Urothelium cell line (cell line): ENCODE measurements around the gene ITPK1.

Experiments
- DNase-seq: peaks from one replicate; pipeline ENCODE4 v3.0.0; 2011; ENCODE audit warnings: low spot score, mixed read lengths
- FAIRE-seq: peaks from 2 replicates; lab custom pipeline; 2011; peaks lifted over from hg19 to GRCh38; lab: Jason Lieb, UNC

Gene ITPK1

GRCh38 chr14:92958373-92959188 is 157.1 kb downstream of the ITPK1 start:
- DNase-seq (no peak), FAIRE-seq (no peak)

- DNase-seq (no peak), FAIRE-seq (no peak)
These were observed 158.8 kb downstream of the ITPK1 start for GRCh38 chr14:92956961-92957360.

GRCh38 chr14:92955381-92955780 is 160.3 kb downstream of the ITPK1 start:
- DNase-seq (no peak), FAIRE-seq (no peak)

GRCh38 chr14:92954933-92955332 is 160.8 kb downstream of the ITPK1 start:
- no peak for DNase-seq
- no peak for FAIRE-seq

GRCh38 chr14:92953526-92953925 is 162.2 kb downstream of the ITPK1 start:
- DNase-seq, result no peak
- FAIRE-seq, result no peak

GRCh38 chr14:92952481-92953298 is 163.0 kb downstream of the ITPK1 start:
- FAIRE-seq (no peak), DNase-seq (no peak)

- FAIRE-seq (no peak), DNase-seq (peak; percentile 79)
These were observed 163.7 kb downstream of the ITPK1 start for GRCh38 chr14:92951912-92952471.

GRCh38 chr14:92951261-92951660 is 164.5 kb downstream of the ITPK1 start:
- DNase-seq (no peak), FAIRE-seq (no peak)

- FAIRE-seq, result no peak
- no peak for DNase-seq
These were observed 165.0 kb downstream of the ITPK1 start for GRCh38 chr14:92950773-92951172.

- FAIRE-seq, result no peak
- DNase-seq, result no peak
These were observed 165.6 kb downstream of the ITPK1 start for GRCh38 chr14:92950193-92950540.

GRCh38 chr14:92949496-92950192 is 166.1 kb downstream of the ITPK1 start:
- FAIRE-seq, result no peak
- DNase-seq, result no peak

GRCh38 chr14:92948647-92949046 is 167.1 kb downstream of the ITPK1 start:
- DNase-seq, result no peak
- FAIRE-seq, result no peak

GRCh38 chr14:92946847-92947545 is 168.7 kb downstream of the ITPK1 start:
- DNase-seq (no peak), FAIRE-seq (no peak)

- DNase-seq (peak; percentile 36), FAIRE-seq (no peak)
These were observed 169.5 kb downstream of the ITPK1 start for GRCh38 chr14:92945959-92946846.

- DNase-seq (no peak), FAIRE-seq (no peak)
These were observed 170.2 kb downstream of the ITPK1 start for GRCh38 chr14:92945544-92945943.

GRCh38 chr14:92944976-92945375 is 170.7 kb downstream of the ITPK1 start:
- DNase-seq (no peak), FAIRE-seq (no peak)

GRCh38 chr14:92943855-92944570 is 171.7 kb downstream of the ITPK1 start:
- FAIRE-seq, result no peak
- no peak for DNase-seq

- FAIRE-seq (no peak), DNase-seq (no peak)
These were observed 172.6 kb downstream of the ITPK1 start for GRCh38 chr14:92942976-92943710.
